Stimulated activated CD4-positive, alpha-beta T cell treated with anti-CD3 and anti-CD28 coated beads, TNF-alpha, amount 100 ng/mL, for 4 hours (primary cell): Measurements from ENCODE around the gene MAP2K6.
"Not testable (repeated sequence)": the region's sequence is repeated elsewhere in the genome, so short reads cannot be mapped to it uniquely, and the experiment has no call there.

Experiments
- DNase-seq, 3 experiments: peaks; one replicate each; pipeline ENCODE4 v3.0.0-alpha.2; 2020; ENCODE audit warnings: low read depth in 3 of 3

Gene MAP2K6

DNA sequence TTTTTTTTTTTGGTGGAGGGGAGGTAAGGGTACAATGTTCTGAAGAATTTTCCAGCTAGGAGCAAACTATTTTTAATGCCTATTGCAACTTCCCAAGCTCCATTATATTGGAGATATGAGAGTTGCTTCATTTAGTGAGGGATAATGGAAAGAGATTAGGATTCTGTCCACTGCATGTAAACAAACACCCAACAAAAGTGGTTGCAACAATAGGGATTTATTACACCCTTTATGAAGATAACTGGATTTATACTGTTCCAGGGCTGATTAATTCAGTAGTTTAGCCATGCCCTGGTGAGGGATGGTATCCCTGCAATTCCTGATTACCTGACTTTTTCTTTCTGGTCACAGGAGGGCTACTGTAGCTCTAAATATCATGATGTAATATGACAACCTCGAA lies 40.5 kb downstream of the MAP2K6 start:
- DNase-seq, result no peak

DNA sequence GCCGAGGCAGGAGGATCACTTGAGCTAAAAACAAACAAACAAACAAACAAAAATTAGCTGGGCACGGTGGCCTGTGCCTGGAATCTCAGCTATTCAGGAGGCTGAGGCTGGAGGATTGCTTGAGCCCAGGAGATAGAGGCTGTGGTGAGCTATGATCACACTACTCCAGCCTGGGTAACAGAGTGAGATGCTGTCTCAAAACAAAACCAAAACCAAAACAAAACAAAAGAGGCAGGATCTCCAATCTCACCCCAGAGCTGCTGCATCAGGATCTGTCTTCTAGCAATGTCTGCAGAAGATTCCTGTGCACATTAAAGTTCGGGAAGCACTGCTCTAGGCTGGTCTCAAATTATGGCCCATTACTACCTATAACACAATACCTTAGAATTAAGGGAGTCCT lies 43.1 kb downstream of the MAP2K6 start:
- DNase-seq, result no peak

DNA sequence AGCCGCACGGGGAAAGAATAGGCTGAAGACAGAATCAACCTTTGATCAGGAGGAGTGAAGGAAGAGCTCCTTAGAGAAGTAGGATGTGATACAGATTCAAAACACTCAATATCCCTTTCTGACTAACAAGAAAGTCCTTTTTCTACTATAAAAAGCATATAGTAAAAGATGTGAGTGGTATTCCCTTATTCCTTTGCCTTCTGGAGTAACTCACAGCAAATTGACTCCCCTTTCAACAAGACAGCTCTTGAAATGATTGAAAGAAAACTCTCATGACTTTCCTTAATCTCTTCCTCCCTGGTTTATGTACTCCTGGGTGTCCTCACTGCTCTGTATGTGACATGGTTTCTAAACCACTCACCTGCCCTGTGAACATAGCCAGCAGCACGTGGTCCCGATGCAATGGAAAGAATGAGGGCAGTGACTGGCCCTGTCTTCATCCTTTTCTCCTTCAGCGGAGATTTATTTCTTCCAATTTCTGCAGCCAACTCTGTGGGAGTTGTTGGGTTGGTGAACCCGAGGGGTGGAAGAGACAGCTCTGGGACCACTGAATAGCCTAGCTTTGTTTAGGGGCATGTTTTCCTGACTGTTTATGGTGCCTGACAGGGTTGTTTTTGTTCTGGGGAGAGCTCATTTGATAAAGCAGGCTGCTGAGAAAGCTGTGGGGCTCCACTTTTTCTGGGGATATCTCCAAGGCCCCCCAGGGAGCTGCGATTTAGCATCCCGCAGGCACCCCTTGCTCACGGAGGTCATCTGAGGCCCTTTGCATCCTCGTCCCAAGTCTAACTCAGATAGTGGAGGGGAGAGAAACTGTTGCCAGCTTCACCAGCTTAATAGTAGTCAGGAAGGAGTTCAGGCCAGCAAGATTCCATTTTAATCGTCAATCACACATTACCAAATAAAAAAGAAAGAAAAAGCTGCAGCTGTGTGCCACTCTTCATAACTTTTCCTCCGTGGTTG lies 46.7 kb downstream of the MAP2K6 start:
- DNase-seq, result no peak

DNA sequence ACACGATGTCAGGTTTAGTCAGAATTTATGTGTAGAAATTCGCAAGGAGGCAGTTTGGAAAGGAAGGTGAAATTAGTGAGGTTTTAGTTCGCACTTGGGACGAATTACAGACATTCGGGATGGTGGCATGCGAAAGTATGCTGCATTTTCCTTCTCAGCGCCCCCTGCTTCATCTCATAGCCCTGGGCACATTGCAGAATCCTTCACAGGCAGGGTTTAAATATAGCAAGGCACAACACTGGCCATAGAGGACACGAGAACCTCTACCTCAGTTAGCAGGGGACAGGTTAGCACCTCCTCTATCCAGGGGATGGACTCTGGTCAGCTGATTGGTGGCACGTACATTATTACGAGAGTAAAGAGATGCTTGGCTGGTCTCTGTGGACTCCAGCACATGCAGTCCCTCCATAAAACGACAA lies 47.5 kb downstream of the MAP2K6 start:
- no peak for DNase-seq

DNA sequence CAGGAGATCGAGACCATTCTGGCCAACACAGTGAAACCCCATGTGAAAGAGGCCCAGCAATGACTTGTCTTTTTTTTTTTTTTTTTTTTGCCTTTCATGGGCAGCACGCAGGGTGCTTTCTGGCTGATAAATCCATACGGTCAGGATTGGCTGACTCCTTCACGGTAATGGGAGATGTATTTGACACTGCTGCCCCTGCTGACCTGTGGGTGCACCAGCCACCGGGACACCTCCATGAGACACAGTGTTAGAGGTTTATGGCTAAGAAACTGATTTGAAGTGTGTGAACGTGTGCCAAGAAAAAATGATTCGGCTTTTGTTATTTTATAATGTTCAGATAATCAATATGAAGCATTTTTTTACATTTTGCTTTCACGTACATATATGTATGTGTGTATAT lies 48.4 kb downstream of the MAP2K6 start:
- no peak for DNase-seq

DNA sequence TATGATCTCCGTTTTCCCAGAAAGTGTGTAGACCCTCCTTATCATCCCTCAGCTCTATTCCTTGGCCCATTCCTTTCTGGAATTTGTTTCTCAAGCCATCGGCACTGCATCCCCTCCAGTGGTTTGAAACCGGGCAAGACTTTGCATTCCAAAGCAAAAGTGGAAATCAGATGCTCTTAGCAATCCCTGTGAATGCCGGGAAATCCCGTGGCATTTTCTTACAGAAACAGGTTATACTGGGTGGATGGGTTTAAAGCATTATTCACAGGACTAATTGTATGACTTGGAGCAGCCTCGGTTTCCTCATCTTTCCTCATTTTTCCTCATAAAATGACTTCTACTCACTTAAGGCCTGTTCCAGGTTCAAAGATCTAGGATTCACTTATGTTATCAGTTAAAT lies 52.0 kb downstream of the MAP2K6 start:
- DNase-seq, result no peak

DNA sequence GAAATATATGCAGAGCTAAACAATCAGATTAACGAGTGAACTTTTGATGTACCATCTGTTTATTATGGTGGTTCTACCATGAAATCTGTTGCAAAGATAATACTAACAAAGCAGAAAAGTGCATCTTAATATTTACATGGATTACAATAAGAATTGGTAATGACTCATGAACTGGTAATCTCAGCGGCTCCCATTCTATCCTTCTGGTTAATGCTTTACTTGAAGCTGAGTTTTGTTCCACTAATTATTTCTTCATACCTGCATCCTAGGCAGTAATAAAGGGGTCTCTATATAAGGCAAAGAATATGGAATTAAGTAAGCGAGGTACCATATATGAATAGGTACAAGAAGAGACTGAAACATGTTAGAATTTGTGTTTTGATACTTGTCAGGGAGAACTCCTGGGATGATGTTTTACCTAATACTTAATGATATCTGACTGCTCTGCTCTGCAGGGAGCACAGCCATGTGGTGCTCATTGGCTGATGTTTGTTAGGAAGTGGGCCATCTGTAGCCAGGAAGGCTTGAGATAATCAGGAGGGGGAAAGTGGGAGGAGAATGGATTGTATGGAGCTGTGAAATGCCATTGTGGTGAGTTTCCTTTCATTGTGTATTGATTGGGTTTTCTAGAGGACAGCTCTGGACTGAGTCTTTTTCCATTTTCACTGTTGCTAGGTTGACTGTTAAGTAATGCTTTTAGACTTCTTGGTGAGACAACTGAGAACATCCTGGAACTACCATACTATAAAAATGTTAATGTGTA lies 52.6 kb downstream of the MAP2K6 start:
- no peak for DNase-seq

DNA sequence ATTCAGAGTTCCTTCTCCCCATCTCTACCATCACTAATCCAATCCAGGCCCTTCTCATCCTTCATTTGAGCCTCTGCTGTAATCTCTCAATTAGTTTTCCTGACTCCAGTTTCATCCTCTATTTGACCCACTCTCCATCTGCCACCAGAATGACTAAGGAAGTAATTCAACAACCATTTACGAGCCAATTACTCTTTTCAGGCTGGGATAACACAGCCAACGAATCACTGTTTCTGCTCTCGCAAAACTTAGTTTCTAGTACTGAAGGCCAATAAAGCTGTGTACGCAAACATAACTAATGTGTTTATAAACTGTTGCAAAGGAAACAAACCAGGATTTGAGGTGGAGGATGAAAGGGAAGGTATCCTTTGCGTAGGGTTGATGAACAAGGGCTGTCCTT lies 53.7 kb downstream of the MAP2K6 start:
- no peak for DNase-seq

DNA sequence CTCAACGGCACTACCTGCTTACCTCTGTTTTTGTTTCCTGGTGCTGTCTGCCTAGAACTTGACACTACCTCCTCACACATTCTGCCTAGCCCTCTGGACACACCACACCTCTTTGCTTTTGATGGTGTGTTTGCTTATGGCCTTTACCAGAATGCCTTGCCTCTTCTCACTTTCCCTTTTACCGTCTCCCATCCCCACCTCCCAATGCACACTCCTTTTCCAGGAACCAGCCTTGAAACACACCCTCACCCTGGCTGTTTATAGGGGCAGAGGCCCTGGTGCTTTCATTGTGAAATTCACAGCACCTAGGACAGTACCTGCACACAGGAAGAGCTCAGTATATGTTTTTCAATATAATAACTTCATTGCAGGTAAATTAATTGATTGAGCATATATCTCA lies 56.2 kb downstream of the MAP2K6 start:
- DNase-seq, result no peak

DNA sequence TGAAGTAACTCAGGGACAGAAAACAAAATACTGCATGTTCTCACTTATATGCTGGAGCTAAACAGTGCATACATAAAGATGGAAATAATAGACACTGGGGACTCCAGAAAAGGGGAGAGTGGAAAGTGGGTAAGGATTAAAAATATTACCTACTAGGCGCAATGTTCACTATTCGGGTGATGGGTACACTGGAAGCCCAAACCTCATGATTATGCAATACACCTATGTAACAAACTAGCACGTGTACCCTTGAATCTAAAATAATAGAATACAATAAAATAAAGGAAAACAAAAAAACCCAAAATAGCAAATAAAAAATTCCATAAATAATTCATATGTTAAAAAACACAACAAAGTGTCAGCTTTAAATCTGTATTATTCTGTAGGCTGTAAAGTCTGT lies 56.9 kb downstream of the MAP2K6 start:
- DNase-seq, result no peak

DNA sequence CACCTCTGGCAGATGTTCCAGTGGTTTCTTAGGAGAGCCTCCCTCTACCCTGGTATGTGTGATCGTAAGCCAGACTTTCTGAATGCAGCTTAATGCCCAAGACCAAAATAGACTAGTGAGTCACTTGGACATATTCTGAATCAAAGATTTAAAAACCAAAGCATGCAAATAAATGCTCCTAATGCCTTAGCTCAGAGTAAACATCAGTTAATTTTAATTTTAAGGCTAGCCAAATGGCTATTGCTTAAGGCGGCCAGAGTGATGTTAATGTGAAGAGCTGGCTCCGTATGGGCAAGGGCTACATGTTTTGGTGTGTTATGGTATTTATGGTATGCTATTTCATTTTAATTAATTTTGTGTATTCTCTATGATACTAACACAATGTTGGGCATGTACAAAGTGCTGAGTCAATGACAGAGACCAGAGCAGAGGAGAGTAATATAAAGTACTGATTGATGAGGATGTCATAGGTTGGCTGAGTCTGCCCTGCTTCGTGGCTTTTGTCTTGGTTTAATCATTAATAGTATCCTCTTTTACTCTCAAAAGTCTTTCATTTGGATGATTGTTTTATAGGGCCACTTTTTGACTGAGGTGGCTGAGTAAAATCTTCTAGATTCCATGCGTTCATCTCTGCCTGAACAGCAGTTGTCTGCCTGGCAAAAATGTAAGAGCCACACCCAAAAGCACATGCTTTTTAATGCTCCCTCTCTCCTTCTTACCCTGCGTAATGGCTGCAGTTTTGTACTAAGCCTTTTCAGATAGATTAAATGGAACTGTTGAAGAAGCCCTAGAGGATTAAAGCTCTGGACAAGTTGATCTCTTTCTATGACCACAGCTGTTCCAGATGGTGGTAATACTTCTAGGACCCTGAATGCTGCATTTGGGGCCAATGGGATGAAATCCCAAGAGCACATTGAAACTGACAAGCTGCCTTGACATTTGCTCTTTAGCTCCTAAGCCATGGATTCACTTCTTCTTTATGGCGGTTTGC lies 59.6 kb downstream of the MAP2K6 start:
- DNase-seq, result no peak

DNA sequence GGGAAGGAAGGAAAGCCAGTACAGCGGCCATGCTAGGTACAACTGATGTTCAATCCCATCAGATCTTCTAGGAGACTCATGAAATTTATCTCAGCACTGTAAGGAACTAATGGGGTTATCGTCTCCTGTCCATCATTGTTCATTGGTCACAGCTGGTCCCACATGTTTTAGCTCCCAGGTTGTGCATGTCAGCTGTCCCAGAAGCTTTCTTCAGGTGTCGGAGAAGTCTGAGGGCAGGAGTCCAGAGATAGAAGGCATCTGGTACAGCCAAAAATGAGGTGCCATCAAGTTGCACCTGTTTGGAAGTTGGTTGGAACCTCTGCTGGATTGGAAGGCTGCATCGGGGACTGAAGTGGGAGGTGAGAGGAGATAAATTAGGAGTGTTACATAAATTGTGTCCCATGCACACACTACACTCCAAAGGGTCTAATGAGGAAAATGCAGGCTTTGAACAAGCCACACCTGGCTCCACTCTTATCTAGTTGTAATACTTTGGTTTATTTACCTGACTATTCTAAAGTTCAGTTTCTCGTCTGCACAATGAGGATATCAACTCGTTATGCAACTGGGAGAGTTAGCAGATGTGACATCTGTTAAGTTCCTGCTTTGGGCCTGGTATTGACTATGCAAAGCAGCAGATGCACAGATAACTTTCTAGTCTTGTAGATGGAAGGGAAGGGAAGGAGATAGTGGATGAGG lies 62.9 kb downstream of the MAP2K6 start:
- DNase-seq, result no peak

DNA sequence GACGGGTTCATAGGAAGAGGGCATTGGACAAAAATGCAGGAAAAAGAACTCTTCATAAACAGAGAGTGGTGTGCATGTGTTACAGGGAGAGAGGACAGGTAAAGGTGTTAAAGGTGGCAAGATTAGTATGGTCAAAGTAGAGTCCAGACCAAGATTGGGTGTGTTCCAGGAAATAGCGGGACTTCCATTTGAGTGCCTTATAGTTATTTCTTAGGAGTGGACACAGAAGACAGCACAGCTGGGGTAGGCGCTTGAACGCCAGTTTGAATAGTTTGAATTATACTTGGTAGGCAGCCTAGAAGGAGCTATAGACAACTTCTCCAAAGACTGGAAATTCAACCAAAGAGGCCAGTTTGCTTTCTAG lies 63.4 kb downstream of the MAP2K6 start:
- DNase-seq, result no peak

DNA sequence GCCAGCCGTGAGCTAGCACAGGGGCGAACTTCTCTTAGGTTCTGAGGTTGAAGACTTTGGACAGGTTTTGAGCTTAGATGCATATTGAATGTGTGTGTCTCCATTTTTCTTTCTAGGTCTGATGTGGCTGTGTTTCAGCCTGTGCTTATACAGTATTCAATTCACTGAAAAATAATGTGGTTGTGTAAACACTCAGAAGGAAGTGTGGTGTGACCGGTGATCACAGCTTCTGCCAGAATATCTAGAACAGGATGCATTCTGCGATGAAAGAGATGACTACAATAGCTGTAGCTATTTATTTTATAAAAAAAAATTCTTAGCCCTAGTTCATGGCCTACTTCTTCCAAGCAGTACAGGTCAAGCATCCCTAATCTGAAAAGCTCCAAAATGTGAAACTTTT lies 64.4 kb downstream of the MAP2K6 start:
- no peak for DNase-seq

DNA sequence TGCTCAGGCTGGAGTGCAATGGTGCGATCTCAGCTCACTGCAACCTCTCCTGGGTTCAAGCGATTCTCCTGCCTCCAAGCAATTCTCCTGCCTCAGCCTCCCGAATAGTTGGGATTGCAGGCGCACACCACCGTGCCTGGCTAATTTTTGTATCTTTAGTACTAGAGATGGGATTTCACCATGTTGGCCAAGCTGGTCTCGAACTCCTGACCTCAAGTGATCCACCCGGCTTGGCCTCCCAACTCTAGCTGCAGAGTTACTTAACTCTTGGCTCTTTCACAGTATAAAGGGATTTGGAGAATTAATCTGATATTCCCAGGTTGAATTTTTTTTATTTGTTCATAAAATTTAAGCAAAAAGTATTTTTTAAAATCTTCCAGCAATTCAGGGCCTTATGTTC lies 65.3 kb downstream of the MAP2K6 start:
- DNase-seq, result not testable (repeated sequence)

DNA sequence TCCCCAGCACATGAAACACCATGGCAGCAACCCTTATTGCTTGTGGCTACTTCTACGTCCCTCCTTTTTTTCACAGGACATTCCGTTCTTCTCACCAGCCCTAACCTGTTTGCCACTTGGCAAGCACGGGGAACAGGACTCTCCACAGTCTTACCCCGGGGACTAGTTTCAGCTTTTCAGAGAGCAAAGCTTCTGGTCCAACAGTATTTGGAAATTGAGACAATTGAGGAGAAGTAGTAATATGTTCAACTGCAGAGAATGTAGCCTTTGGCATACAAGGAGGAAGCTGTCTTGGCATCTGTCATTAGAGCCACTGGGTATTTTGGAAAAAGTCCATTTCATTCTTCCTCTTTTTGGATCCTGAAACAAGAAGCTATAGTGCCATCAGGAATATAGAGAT lies 65.7 kb downstream of the MAP2K6 start:
- no peak for DNase-seq

DNA sequence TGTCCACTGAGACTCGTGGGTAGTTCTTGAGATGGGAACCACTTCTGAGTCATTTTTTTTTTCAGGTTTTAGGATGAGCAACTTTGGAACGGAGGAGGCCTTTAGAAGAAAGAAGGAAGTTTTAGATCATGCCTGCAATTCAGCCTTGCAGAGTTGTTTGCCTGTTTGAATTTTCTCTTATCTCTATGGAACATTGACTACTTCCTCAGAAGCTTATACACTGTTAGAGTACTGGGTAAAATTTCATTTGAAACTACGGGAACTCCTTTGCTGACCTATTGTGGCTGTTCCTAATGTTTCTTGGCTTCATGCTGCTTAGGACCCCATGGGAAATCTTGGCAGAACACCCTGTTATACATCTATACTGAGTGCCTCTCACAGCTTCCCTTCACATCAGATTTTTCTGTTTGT lies 70.8 kb downstream of the MAP2K6 start:
- DNase-seq, result no peak

DNA sequence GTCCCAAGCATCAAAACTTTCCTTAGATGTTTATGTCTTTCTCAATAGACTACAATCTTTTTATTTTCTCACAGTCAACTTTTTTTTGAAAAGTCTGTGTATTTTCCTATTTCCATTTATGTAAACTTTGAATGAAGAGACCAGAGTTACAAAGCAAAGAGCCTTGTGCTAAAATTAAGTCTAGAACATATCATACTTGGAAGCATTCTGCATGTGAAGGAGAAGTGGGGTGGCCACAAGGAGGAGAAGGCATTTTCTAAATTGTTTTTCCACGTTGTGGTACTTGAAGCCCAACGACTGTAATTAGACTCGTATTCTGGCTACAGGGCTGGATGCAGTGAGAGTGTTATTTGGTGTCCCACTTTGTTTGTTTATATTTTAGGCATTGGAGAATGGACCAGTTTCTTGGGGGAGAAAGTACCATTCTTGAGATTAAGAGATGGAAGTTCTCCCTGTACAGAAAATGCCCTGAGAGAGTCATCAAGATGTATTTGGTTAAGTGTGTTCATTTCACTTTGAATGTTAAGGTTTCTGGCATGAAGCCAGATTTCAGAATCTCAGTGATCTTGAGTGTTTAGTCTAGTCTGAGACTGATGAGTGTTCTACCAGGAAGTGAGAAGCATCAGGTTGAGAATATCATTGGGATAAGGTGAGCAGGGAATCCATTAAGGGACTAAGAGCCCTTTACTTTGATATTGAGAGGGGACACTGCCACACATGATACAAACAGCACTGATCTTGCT lies 71.6 kb downstream of the MAP2K6 start:
- DNase-seq, result no peak

DNA sequence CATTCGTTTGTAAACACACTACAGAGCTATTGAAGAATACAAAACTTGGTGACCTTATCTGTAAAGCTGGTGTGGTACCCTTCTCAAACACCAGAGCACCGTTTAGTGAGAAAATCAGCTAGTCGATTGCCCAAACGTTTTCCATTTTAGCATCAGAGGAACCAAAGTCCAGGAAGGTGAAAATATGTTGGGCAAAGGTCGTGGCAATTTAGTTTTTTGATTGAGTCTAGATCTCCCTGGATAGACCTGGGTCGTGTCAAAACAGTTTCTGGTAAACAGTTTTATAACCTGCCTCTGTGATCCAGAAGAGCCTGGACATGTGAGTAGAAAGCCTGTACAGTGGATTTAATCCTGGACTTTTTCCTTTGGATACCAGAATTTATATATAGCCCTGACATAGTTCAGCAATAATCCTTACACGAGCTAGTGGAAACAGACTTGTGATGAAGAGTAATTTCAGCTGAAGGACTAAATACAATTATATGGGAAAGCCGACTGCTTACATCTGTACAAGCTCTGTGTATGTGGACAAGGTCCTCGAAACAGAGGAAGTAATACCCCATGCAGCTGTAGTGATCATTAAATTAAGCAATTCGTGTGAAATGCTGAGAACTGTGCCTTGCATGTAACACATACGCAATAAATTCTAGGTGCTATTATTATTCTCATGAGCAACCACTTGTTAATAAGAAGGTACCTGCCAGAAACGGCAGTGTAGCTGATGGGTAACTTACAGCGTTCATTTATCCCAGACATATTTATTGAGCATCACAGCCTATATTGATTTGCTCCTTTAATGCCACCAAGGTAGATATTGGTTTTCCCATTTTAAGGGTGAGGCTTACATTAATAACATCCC lies 72.5 kb downstream of the MAP2K6 start:
- DNase-seq, result no peak

DNA sequence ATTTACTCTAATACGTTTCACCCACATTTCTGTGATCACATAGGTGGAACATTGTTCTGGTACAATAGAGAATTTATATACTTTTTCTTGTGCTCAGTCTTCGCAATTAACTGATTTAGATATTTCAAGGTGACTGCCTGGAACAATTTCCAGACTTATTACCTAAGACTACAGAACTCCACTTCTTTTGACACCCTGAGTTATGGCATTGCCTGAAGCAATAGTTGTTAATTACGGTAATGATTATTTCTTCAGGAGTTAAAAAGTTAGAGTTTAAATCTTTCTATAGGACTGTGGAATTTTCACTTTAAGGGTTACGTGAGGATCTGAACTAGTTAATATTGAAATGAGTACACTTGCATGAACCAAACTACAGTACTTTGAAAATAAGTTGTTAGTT lies 74.8 kb downstream of the MAP2K6 start:
- no peak for DNase-seq
